Neural crest cell (in vitro differentiated cells): ENCODE data around the gene MALAT1. TPM values are rescaled to one million over a fixed set of nuclear protein-coding genes. Genes with fewer than 3 reads are reported as not detected.
A peak's percentile ranks its signal among the peaks of the same experiment; 100 is the strongest.

Experiments
- DNase-seq: peaks from one replicate; pipeline ENCODE4 v3.0.0; 2021; ENCODE audit warnings: low read depth, mixed read lengths, low spot score
- H3K27ac Mint-ChIP-seq: one replicate; pipeline ENCODE4 v1.8.0; 2021; ENCODE audit warnings: mild to moderate bottlenecking, mixed read lengths; ENCODE audit not compliant: unreplicated experiment
- H3K27me3 Mint-ChIP-seq: 2 replicates; pipeline ENCODE4 v1.8.0; 2021; ENCODE audit warnings: low read depth, mild to moderate bottlenecking, mixed read lengths
- H3K36me3 Mint-ChIP-seq: 2 replicates; pipeline ENCODE4 v1.8.0; 2021; ENCODE audit warnings: low read depth, mild to moderate bottlenecking, mixed read lengths
- H3K4me1 Mint-ChIP-seq: 2 replicates; pipeline ENCODE4 v1.8.0; 2021; ENCODE audit warnings: mixed read lengths
- H3K4me3 Mint-ChIP-seq: one replicate; pipeline ENCODE4 v1.8.0; 2021; ENCODE audit warnings: mild to moderate bottlenecking, mixed read lengths
- H3K9me3 Mint-ChIP-seq: 2 replicates; pipeline ENCODE4 v1.8.0; 2021; ENCODE audit warnings: mixed read lengths
- CTCF ChIP-seq: fragments of 200-600 bp; sonication (generic); conservative IDR thresholded peaks from 2 replicates; pipeline ENCODE4 v1.5.0; 2021; ENCODE audit warnings: antibody characterized with exemption, mild to moderate bottlenecking
- total RNA-seq: library from RNA; stranded (reverse); gene quantifications from 2 replicates; pipeline ENCODE4 v1.2.1, GENCODE V29; 2021

MALAT1 gene
- total RNA-seq, 1 donor from 2014 or later = 5,409 TPM

GRCh38 chr11:65499713-65500386 lies 1.0 kb downstream of the MALAT1 start:
- Mint-ChIP-seq H3K27me3 (peaks cover 22% of the 10 kb centered on the region), H3K27ac (no peak overlapping the region), H3K9me3 (no peaks in the 10 kb centered on the region), H3K4me3 (no peak overlapping the region), H3K36me3 (peaks cover 15% of the 10 kb centered on the region), H3K4me1 (peaks cover 55% of the 10 kb centered on the region)
- TF ChIP-seq CTCF = no peak
- DNase-seq = no peak

- peaks cover 20% of the 10 kb centered on the region for H3K36me3 Mint-ChIP-seq
- H3K4me3 Mint-ChIP-seq = no peak overlapping the region
- H3K9me3 Mint-ChIP-seq = no peaks in the 10 kb centered on the region
- peak; percentile 26 for DNase-seq
- no peak for TF ChIP-seq CTCF
- H3K27ac Mint-ChIP-seq = no peak overlapping the region
- H3K27me3 Mint-ChIP-seq = peaks cover 27% of the 10 kb centered on the region
- peaks cover 62% of the 10 kb centered on the region for H3K4me1 Mint-ChIP-seq
Measured at GRCh38 chr11:65500387-65501185, 1.7 kb downstream of the MALAT1 start.

GRCh38 chr11:65501186-65501471 lies 2.3 kb downstream of the MALAT1 start:
- no peak for DNase-seq
- Mint-ChIP-seq H3K4me1 (peaks cover 65% of the 10 kb centered on the region), H3K27ac (no peak overlapping the region), H3K27me3 (peaks cover 32% of the 10 kb centered on the region), H3K9me3 (no peaks in the 10 kb centered on the region), H3K4me3 (no peak overlapping the region), H3K36me3 (peaks cover 26% of the 10 kb centered on the region)
- TF ChIP-seq CTCF = no peak

- Mint-ChIP-seq H3K27me3 (peaks cover 38% of the 10 kb centered on the region), H3K9me3 (no peaks in the 10 kb centered on the region), H3K4me1 (peaks cover 65% of the 10 kb centered on the region), H3K36me3 (peaks cover 31% of the 10 kb centered on the region), H3K4me3 (no peak overlapping the region), H3K27ac (no peak overlapping the region)
- DNase-seq = no peak
- TF ChIP-seq CTCF = no peak
Measured at GRCh38 chr11:65501472-65502273, 2.8 kb downstream of the MALAT1 start.

GRCh38 chr11:65502274-65502554 lies 3.4 kb downstream of the MALAT1 start:
- Mint-ChIP-seq H3K27ac (no peak overlapping the region), H3K4me3 (no peak overlapping the region), H3K4me1 (peaks cover 65% of the 10 kb centered on the region), H3K9me3 (no peaks in the 10 kb centered on the region), H3K27me3 (peaks cover 39% of the 10 kb centered on the region), H3K36me3 (peaks cover 37% of the 10 kb centered on the region)
- no peak for TF ChIP-seq CTCF
- DNase-seq = no peak
